Glomerular endothelial cell (primary cell): Measurements from ENCODE around the gene FBN3. TPM values are rescaled to one million over a fixed set of nuclear protein-coding genes. Genes with fewer than 3 reads are reported as not detected.

Experiments used
- DNase-seq: peaks from one replicate; pipeline ENCODE4 v3.0.0-alpha.2; 2011; ENCODE audit warnings: low read depth, low spot score; ENCODE audit errors: extremely low read depth
- total RNA-seq: library from RNA; depleted of rRNA; stranded (reverse); fragments of >200 nt; gene quantifications from 2 replicates; pipeline ENCODE4 v1.2.3, GENCODE V29; 2015

Gene FBN3
- total RNA-seq, 1 donor from 2014 or later, result not detected

DNA sequence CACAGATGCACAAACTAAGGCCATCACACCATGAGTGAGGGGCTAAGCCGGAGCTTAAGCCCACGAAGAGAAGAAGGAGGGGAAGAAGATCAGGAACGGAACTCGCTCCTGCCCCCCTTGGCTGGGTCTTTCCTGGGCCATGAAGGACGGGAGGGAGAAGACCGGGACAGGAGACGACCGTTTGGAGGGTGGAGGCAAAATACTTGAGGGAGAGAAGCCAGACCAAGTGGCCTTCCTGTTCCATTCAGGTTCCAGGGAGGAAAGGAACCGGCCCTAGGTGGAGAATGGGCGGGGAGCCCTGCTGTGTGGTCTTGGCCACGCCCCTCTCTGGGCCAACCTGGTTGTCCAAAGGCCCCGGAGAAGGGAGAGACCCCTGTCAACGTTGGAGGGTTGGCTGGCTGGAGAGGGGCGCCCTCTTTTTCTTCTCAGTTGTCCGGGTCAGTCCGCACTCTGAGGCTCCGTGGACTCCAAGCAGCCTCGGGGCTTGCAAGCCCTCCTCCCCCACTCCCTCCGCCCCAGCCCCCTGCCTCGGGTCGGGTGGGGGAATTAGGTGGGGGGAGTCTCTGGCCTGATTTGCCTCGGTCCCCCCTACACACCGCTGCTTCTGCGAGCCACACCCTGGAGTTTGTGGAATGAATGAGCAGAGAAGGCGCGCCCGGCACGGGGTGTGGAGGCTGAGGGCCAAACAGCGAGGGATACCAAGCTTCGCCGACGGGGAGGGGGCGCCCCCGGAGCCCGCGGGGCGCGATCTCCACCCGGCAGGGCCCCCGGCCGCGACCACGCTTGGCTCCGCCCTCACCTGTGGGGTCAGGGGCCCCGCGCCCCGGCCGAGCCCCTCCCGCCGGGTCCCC, 757 bp downstream of the FBN3 start:
- no peak for DNase-seq

DNA sequence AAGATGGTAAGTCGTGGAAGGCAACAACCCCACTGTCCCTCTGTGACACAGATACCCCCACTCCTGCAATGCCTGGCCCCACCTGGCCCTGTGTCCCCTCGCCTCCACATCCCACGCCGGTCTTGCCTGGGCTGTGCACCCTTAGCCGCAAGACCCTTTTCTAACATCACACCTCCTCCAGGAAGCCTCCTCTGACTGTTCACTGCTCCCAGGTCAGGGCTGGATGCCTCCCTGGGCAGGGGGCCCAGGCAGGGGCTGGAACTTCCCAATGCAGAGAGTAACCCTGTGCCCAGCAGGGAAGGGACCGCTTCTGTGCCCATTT, 1.3 kb downstream of the FBN3 start:
- no peak for DNase-seq

DNA sequence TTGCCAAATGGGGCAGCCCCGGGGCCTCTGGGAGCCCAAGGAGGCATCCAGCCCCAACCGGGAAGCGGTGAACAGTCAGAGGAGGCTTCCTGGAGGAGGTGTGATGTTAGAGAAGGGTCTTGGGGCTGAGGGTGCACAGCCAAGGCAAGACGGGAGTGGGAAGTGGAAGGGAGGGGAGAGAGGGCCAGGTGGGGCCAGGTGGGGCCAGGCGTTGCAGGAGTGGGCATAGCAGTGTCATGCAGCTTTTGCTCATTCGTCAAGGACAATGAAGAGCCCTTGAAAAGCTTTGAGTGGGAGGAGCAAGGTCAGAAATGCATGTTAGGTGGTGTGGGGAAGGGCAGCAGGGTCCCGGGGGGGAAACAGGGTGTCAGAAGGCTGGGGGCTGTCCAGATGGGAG, 1.8 kb downstream of the FBN3 start:
- DNase-seq, result no peak

DNA sequence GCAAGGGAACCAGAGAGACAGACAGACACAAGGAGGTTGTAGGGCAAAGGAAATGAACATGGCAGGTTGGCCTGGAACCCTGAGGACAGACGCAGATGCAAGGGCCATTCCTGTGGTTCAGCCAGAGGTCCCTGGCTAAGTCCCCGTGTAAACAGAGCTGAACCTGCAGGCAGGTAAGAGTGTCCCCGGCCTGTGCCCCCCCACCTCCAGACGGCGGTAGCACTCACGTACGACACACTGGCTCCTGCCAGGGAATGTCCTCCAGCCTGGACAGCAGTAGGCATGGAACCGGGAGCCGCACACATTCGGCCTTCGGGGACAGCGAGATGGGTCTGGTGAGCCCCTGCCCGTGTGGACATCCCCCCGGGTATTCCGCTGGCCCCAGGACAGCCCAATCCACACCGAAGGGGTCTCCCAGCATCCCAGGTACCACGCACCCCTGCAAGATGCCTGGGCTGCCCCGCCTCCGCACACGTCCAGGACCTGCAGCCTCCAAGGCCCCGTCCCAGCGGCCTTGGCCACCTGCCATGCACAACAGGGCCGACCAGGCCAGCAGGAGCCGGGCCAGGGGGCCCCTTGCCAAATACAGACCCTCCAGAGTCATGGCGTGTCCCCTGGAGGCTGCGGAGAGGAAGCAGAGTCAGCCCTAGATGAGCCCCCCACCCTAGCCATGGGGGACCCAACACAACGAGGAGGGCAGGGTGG, 2.4 kb downstream of the FBN3 start:
- no peak for DNase-seq

DNA sequence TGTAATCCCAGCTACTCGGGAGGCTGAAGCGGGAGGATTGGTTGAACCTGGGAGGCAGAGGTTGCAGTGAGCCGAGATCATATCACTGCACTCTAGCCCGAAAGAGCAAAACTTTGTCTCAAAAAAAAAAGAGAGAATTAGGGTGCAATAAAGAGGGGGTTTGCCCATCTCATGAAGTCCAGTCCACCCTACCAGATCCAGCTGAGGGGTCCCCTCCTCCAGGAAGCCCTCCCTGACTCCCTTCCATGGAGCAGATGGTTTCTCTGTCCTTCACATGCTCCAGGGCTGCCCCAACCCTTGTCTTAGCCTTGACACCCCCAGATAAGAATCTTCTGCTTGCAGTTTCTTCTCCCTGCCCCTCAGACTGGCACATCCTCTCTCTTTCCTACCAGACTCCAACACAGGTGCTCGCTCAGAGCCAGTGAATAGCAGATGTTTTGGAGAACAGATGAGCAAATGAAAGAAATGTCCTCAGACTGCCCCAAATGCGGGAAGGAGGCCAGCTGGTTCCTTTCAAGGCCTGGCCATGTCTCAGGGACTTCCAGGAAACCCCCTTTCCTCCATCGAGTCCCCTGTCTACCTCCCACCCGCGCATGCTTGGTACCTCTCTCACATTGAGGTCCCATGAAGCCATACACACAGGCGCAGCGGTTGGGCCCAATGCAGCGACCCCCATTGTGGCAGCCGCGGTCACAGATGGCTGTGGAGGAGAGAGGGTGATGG, 5.0 kb downstream of the FBN3 start:
- DNase-seq, result no peak

DNA sequence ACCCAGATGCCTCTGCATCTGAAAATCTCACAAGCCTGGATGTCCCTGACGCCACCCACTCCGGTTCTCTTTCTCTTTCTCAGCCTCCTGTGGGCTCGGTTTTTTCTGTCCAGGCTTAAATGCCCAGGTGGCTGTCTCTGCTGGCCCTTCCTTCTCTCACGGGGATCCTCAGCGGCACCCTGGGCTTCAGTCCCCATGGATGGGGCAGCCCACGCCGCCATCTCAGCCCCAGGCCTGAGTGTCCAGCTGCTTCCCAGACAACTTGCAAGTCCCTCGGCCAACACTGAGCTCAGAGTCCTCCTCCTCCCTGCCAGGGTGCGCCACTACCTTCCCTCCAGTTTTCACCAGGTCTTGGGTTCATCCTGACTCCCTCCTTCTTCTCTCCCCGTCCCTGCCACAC, 6.4 kb downstream of the FBN3 start:
- DNase-seq, result no peak

DNA sequence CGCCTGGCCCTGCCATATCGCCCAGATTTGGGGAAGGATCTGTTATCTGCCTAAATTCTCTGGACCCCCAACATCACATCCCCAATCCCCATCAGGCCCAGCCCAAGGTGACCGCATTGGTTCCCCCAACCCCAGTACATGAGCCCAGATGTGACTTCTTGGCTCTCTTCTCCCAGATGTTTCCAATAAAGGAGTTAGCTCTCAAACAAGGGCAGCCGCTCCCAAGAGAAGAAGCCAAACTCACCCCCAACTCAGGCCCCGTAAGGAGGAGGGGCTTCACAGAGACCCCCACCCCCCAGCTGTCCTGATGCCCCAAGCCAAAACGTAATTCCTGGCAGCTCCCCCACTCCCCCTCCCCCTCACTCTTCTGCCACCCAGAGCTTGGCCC, 6.9 kb downstream of the FBN3 start:
- no peak for DNase-seq

DNA sequence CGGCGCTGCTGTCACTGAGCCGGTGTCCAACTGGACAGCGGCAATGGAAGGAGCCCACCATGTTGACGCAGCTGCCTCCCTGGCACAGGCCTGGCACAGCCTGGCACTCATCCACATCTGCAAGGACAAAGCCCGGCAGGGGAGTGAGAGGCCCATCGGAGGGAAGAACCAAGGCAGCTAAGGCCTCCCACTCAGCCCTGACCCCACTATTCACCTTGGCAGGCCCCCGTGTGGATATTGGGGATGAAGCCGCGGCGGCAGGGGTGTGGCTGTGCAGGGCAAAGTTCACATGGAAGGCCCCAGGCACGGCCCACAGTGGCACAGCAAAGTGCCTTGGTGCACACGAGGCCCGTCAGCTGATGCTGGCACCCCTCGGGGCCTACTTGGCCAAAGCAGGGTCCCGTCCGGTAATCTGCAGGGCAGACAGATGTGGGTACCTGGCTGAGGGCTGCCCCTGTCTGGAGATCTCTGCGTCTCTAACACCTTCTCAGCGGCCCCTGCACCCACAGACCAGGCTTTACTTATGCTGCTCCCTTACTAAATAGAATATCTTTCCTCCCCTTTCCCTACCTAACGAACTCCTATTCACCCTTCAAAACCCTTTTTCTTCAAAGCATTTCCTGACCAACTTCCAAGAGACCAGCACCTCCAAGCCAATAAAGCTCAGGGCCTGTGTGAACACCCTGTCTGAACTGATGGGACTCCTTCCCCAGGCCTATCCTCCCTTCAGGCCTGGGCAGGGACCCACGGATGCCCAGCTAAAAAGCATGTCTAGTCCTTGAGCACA, 7.5 kb downstream of the FBN3 start:
- no peak for DNase-seq

DNA sequence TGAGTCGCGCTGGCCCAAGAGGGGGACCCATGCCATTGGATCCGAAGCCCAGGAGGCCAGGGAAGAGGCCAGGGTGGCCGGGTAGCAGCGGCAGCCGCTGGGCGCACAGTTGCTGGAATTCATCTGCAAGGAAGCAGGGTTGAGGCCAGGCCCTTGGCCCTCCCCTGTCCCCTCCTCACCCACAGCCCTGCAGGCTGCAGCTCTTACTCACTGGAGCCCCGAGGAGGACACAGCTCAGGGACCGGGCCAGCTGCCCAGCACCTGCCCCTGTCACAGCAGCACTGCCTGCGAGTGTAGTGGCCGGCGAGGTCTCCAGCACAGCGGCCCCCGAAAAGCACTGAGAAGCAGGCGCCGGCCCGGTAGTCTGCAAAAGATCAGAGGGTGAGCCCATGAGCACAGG, 11.2 kb downstream of the FBN3 start:
- no peak for DNase-seq

DNA sequence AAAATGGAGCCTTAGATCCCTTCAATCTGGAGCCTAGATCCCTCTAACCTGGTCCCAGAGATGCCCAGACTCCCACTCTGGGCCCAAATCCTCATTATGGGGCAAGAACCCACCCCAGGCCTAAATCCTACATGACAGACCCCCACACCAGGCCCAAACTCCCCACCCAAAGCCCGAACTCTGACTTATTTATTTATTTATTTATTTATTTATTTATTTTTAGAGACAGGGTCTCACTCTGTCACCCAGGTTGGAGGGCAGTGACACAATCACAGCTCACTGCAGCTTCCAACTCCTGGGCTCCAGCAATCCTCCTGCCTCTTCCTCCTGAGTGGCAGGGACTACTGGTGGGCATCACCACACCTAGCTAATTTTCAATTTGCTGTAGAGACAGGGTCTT, 12.0 kb downstream of the FBN3 start:
- DNase-seq, result no peak

DNA sequence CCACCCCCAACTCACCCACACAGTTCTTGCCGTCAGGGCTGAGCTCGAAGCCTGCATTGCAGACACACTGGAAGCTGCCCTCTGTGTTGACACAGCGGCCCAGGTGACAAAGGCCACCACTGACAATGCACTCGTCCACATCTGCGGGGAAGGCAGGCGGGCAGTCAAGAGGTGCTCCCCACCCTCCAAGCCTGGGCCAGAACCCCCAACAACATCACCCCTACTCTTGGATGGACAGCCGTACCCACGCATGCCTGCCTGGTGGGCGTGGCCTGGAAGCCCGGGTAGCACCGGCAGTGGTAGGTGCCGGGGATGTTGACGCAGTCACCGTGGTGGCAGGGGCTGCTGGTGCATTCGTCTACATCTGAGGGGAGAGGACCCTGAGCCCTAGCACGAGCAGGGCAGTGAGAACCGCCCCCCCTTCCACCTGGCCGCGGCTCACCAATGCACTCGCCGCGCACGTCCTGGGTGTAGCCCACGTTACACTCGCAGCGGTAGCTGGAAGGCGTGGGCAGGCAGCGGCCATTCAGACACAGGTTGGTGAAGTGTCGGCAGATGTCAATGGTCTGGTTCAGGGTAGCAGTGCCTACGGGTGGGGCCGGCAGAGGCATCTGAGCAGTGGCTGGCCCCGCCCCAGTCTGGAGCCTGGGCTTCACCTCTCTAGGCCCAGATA, 13.3 kb downstream of the FBN3 start:
- DNase-seq, result no peak

DNA sequence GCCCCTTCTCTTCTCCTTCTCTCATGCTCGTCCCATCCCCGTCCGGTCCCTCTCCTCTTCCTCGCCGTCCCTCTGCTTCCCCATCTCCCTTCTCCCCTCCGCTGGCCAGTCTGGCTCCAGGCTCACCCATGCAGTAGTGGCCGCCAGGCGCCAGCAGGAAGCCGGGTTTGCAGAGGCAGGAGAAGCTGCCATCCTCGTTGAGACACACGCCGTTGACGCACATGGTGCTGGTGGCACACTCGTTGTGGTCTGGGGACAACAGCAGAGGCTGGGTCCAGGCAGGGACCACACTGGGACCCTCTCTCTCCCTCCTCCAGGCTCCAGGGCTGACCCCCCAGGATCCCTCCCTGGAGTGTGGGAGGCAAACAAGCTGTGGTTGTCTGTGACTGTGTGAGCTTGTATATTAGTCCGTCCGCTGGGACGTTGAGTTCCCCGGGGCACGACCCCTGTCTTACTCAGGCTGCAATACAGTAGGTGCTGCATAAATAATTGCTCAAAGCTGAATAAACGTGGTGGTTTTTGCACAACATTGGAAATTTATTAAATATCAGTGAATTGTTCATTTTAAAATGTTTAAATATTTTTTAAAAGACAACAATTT, 16.4 kb downstream of the FBN3 start:
- DNase-seq, result no peak

DNA sequence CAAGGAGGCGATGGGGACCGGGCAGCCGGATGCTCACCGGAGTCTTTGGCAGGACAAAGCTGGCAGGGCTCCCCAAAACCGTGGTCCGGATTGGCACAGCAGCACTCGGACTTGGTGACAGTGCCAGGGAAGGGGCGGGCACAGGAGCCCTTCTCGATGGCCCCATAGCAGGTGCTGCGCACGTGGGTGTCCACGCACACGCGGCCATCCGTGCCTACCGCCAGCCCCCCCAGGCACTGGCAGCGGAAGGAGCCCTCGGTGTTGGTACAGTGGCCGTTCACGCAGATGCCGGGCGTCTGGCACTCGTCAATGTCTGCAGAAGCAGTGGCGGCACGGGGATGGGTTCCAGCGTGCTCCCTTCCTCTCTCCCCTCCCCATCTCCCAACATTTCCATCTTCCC, 17.9 kb downstream of the FBN3 start:
- no peak for DNase-seq

DNA sequence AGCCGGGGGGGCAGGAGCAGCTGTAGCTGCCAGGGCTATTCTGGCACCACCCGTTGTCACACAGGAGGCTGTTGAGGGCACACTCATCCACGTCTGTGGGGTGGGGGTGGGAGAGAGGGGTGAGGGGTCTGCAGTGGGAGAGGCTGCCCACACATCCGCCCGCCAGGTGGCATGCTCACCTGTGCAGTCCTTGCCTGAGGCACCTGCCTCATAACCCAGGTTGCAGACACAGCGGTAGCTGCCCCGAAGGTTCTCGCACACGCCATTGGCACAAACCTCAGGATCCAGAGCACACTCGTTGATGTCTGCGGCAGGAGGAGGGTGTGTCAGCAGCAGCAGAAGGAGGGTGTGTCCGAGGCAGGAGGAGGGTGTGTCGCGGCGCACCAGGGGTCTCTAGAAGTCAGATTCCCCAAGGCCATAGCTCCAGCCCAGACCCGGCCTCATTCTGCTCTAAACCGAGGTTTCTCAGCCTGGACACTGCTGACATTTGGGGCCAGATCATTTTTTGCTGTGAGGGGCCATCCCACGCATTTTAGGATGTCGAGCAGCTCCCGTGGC, 20.3 kb downstream of the FBN3 start:
- no peak for DNase-seq

DNA sequence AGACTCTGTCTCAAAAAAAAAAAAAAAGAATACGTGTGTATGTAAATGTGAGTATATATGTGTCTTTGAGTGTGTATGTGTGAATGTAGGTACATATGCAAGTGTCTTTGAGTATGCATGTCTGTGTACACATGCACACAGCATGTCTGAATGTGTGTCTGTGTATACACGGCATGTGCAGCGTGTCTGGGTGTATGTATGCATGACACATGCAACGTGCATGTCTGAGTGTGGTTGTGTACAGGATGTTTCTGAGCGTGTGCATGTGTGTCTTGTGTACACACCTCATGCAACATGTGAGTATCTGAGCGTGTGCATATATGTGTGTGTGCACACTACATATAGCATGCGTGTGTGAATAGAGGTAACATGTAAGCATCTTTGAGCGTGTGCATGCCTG, 20.8 kb downstream of the FBN3 start:
- DNase-seq, result no peak

DNA sequence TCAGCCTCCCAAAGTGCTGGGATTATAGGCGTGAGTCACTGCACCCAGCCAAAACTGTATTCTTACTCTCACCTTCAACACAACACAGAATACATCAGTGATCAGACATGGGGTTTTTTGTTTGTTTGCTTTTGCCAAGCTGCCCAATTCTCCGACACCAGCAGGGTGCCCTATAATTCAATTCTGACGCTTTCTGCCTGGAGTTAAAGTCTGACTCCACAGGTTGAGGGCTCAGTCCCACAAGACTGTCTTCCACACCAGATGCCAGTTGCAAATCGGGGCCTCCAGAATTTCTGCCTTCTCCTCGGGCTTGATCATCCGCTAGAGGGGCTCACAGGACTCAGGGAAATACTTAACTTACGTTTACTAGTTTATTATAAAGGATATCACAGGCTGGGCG, 22.1 kb downstream of the FBN3 start:
- no peak for DNase-seq

DNA sequence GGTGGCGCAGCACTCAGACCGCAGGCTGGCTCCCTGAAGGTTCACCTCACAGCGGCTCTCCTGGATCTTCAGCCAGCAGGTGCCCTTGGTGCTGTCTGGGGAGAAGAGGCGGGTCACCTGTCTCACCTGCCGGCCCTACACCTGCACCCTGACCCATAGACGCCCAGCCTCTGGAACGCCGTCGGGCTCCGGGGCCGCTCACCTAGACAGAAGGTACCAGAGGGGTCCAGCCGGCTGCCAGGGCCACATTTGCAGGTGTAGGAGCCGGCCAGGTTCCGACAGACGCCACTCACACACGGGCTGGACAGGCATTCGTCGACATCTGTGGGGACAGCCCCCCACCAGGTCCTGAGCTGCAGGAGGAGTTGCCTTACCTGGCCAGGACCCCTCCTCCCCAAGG, 22.9 kb downstream of the FBN3 start:
- DNase-seq, result no peak

DNA sequence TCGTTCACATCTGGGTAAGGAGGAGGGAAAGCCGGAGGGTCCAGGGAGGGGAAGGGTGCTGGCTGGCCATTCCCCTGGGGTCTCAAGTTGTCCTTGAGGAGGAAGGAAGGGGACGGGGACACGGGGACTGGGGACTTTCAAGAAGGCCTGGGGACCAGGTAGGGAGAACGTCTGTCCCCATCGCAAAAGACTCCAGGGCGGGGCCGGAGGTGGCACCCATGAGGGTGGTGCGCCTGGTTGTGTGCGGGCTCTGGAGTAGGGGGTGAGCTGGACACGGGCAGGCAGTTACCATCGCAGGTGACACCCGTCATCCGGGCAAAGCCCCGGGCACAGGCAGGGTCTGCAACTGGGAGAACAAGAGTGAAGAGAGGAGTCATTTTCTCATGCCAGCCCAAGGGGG, 23.4 kb downstream of the FBN3 start:
- DNase-seq, result no peak

DNA sequence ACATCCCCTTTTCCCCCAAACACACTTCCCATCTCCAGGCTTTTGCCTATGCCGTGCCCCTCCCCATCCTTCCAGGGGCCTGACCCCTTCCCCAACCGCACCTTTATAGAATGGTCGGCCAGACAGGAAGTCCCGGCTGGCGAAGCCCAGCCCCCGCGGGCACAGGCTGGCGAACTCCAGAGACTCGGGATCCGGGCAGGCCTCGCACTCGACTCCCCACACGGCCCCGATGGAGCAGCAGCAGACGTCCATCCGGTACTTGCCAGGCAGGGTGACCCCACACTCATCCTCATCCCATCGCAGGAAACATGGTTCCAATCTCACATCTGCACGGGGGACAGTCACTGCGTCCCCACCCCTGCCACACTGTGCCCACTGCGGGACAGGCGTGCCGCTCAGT, 25.7 kb downstream of the FBN3 start:
- DNase-seq, result no peak
